Measurements from ENCODE around the gene LHX3.

LHX3 gene

DNA sequence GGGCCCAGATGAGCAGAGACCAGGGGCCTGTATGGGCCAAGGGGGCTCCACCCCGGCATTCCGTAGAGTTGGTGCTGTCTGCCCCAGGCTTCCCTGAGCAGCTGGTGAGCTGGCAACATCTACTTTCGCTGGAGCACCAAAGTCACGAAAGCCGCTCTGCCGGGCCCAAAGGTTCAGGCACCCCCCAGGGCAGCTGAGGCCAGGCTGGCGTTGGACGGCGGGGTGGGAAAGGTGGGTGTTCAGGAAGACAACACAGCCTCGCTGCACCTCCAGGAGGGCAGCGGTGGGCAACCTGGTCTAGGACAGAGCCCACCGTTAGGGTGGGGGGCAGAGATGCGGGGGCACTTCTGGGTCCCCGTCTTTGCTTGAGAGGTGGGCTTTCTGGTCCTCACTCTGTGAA, 56.2 kb downstream of the LHX3 start:
- H3K4me2 ChIP-seq (ENCODE audit: low read length) = no peak overlapping the region
- no peaks in the 10 kb centered on the region for H3K79me2 ChIP-seq
- H2AFZ ChIP-seq = no peak overlapping the region
- H3K27ac ChIP-seq = no peak overlapping the region
- H3K4me1 ChIP-seq = no peaks in the 10 kb centered on the region
- no peaks in the 10 kb centered on the region for H3K36me3 ChIP-seq (ENCODE audit: control insufficient read depth, insufficient read depth, low read length)
- no peak for TF ChIP-seq CTCF (IDR thresholded peaks at IDR 0.05)
- no peak overlapping the region for H3K9ac ChIP-seq
- no peaks in the 10 kb centered on the region for H3K27me3 ChIP-seq (ENCODE audit: control insufficient read depth, insufficient read depth, low read length)
- no peaks in the 10 kb centered on the region for H3K9me3 ChIP-seq (ENCODE audit: control insufficient read depth, low read length)
- no peak overlapping the region for H3K4me3 ChIP-seq (ENCODE audit: low read depth, low read length)

GRCh38 chr9:136147890-136148714, 56.8 kb downstream of the LHX3 start:
- no peaks in the 10 kb centered on the region for H3K79me2 ChIP-seq
- H3K4me3 ChIP-seq (ENCODE audit: low read depth, low read length) = no peak overlapping the region
- H3K9ac ChIP-seq = no peak overlapping the region
- H3K4me1 ChIP-seq = no peaks in the 10 kb centered on the region
- no peaks in the 10 kb centered on the region for H3K9me3 ChIP-seq (ENCODE audit: control insufficient read depth, low read length)
- H3K4me2 ChIP-seq (ENCODE audit: low read length) = no peak overlapping the region
- no peak for TF ChIP-seq CTCF (IDR thresholded peaks at IDR 0.05)
- no peak overlapping the region for H3K27ac ChIP-seq
- no peaks in the 10 kb centered on the region for H3K36me3 ChIP-seq (ENCODE audit: control insufficient read depth, insufficient read depth, low read length)
- H2AFZ ChIP-seq = no peak overlapping the region
- no peaks in the 10 kb centered on the region for H3K27me3 ChIP-seq (ENCODE audit: control insufficient read depth, insufficient read depth, low read length)

- Histone ChIP-seq H3K4me2 (ENCODE audit: low read length) (no peak overlapping the region), H3K27me3 (ENCODE audit: control insufficient read depth, insufficient read depth, low read length) (no peaks in the 10 kb centered on the region), H3K9me3 (ENCODE audit: control insufficient read depth, low read length) (no peaks in the 10 kb centered on the region), H3K36me3 (ENCODE audit: control insufficient read depth, insufficient read depth, low read length) (no peaks in the 10 kb centered on the region), H3K27ac (no peak overlapping the region), H3K4me1 (no peaks in the 10 kb centered on the region), H3K4me3 (ENCODE audit: low read depth, low read length) (no peak overlapping the region), H2AFZ (no peak overlapping the region), H3K9ac (no peak overlapping the region), H3K79me2 (no peaks in the 10 kb centered on the region)
- TF ChIP-seq CTCF (IDR thresholded peaks at IDR 0.05) = no peak
Observed at GRCh38 chr9:136147038-136147889, 57.7 kb downstream of the LHX3 start.
